ENCODE data around the gene DEFB114.

Gene DEFB114

GRCh38 chr6:49937811-49938210, 26.2 kb downstream of the DEFB114 start:
- TF ChIP-seq, protein P1, sequence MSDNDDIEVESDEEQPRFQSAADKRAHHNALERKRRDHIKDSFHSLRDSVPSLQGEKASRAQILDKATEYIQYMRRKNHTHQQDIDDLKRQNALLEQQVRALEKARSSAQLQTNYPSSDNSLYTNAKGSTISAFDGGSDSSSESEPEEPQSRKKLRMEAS (IDR thresholded peaks at IDR 0.05; ENCODE audit: low read depth, low read length): no peak
- TF ChIP-seq POLR2A (IDR thresholded peaks at IDR 0.05; ENCODE audit: extremely low read depth, insufficient read length) (no peak), MYC (IDR thresholded peaks at IDR 0.05; ENCODE audit: low read depth, low read length) (no peak)
- no peak for DNase-seq (ENCODE audit: low read depth)
- H3K4me3 ChIP-seq (ENCODE audit: low read depth, low read length): no peak overlapping the region

- no peak for TF ChIP-seq MYC (IDR thresholded peaks at IDR 0.05; ENCODE audit: low read depth, low read length)
- TF ChIP-seq, protein P2, sequence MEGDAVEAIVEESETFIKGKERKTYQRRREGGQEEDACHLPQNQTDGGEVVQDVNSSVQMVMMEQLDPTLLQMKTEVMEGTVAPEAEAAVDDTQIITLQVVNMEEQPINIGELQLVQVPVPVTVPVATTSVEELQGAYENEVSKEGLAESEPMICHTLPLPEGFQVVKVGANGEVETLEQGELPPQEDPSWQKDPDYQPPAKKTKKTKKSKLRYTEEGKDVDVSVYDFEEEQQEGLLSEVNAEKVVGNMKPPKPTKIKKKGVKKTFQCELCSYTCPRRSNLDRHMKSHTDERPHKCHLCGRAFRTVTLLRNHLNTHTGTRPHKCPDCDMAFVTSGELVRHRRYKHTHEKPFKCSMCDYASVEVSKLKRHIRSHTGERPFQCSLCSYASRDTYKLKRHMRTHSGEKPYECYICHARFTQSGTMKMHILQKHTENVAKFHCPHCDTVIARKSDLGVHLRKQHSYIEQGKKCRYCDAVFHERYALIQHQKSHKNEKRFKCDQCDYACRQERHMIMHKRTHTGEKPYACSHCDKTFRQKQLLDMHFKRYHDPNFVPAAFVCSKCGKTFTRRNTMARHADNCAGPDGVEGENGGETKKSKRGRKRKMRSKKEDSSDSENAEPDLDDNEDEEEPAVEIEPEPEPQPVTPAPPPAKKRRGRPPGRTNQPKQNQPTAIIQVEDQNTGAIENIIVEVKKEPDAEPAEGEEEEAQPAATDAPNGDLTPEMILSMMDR (IDR thresholded peaks at IDR 0.05; ENCODE audit: low read depth, low read length): no peak
- TF ChIP-seq, protein P1 (IDR thresholded peaks at IDR 0.05; ENCODE audit: low read depth, low read length): no peak
- TF ChIP-seq POLR2A (IDR thresholded peaks at IDR 0.05; ENCODE audit: extremely low read depth, insufficient read length): no peak
- no peak overlapping the region for H3K4me3 ChIP-seq (ENCODE audit: low read depth, low read length)
- no peak for DNase-seq (ENCODE audit: low read depth)
Measured at GRCh38 chr6:49937017-49937416, 26.9 kb downstream of the DEFB114 start.

DNA sequence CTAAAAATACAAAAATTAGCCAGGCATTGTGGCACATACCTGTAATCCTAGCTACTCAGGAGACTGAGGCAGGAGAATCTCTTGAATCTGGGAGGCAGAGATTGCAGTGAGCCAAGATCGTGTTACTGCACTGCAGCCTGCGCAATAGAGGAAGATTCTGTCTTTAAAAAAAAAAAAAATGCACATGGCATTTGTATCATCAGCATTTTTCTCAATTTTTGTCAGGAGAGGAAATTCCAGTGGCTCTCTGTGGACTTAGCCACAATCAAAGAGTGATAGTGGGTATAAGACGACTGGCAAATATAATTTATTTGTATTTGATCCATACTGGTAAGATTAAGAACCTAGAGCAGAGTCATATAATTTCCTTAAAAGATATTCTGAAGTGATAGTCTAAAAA, 28.6 kb downstream of the DEFB114 start:
- no peak overlapping the region for H3K4me3 ChIP-seq (ENCODE audit: low read depth, low read length)
- no peak for DNase-seq (ENCODE audit: low read depth)
- TF ChIP-seq POLR2A (IDR thresholded peaks at IDR 0.05; ENCODE audit: extremely low read depth, insufficient read length) (no peak), MYC (IDR thresholded peaks at IDR 0.05; ENCODE audit: low read depth, low read length) (no peak)
- TF ChIP-seq, protein P2 (IDR thresholded peaks at IDR 0.05; ENCODE audit: low read depth, low read length): no peak
- TF ChIP-seq, protein P1 (IDR thresholded peaks at IDR 0.05; ENCODE audit: low read depth, low read length): no peak

DNA sequence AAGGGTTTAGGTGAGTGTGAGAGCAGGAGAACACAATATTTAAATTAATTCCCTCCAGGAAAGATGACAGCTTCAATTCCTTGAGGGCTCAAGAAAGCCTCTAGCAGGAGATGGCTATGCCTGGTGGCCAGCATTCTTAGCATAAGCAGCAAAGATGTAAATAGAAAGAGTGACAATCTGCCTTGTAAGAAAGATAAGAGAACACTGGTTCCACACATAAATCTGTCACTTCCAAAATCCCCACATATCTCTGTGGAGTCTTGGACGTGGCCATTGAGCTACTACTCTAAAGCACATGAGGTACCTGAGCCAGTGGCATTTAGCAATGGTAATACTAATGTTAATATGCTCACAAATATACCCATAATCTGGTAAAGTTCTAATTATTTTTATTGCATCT, 29.2 kb downstream of the DEFB114 start:
- H3K4me3 ChIP-seq (ENCODE audit: low read depth, low read length): no peak overlapping the region
- DNase-seq (ENCODE audit: low read depth): no peak
- TF ChIP-seq, protein P2 (IDR thresholded peaks at IDR 0.05; ENCODE audit: low read depth, low read length): no peak
- TF ChIP-seq POLR2A (IDR thresholded peaks at IDR 0.05; ENCODE audit: extremely low read depth, insufficient read length): no peak

GRCh38 chr6:49933526-49933925, 30.4 kb downstream of the DEFB114 start:
- no peak overlapping the region for H3K4me3 ChIP-seq (ENCODE audit: low read depth, low read length)
- no peak for DNase-seq (ENCODE audit: low read depth)
- TF ChIP-seq, protein P2 (IDR thresholded peaks at IDR 0.05; ENCODE audit: low read depth, low read length): no peak
- TF ChIP-seq MYC (IDR thresholded peaks at IDR 0.05; ENCODE audit: low read depth, low read length): no peak
- no peak for TF ChIP-seq POLR2A (IDR thresholded peaks at IDR 0.05; ENCODE audit: extremely low read depth, insufficient read length)
- TF ChIP-seq, protein P1 (IDR thresholded peaks at IDR 0.05; ENCODE audit: low read depth, low read length): no peak

GRCh38 chr6:49929340-49929739, 34.6 kb downstream of the DEFB114 start:
- no peak overlapping the region for H3K4me3 ChIP-seq (ENCODE audit: low read depth, low read length)
- TF ChIP-seq, protein P2 (IDR thresholded peaks at IDR 0.05; ENCODE audit: low read depth, low read length): no peak
- no peak for TF ChIP-seq POLR2A (IDR thresholded peaks at IDR 0.05; ENCODE audit: extremely low read depth, insufficient read length)
- no peak for TF ChIP-seq MYC (IDR thresholded peaks at IDR 0.05; ENCODE audit: low read depth, low read length)
- TF ChIP-seq, protein P1 (IDR thresholded peaks at IDR 0.05; ENCODE audit: low read depth, low read length): no peak
- DNase-seq (ENCODE audit: low read depth): no peak
